Melanocyte of skin (primary cell): Measurements from ENCODE around the gene NHLRC1. TPM values are rescaled to one million over a fixed set of nuclear protein-coding genes. Genes with fewer than 3 reads are reported as not detected.

Source experiments
- total RNA-seq, 2 donors: library from RNA; depleted of rRNA; stranded (reverse); fragments of >200 nt; gene quantifications; 2 replicates each; pipeline ENCODE4 v1.2.3, GENCODE V29; 2012

Gene NHLRC1
- 1 to 10 TPM; 2.3 to 3.1 TPM for total RNA-seq

DNA sequence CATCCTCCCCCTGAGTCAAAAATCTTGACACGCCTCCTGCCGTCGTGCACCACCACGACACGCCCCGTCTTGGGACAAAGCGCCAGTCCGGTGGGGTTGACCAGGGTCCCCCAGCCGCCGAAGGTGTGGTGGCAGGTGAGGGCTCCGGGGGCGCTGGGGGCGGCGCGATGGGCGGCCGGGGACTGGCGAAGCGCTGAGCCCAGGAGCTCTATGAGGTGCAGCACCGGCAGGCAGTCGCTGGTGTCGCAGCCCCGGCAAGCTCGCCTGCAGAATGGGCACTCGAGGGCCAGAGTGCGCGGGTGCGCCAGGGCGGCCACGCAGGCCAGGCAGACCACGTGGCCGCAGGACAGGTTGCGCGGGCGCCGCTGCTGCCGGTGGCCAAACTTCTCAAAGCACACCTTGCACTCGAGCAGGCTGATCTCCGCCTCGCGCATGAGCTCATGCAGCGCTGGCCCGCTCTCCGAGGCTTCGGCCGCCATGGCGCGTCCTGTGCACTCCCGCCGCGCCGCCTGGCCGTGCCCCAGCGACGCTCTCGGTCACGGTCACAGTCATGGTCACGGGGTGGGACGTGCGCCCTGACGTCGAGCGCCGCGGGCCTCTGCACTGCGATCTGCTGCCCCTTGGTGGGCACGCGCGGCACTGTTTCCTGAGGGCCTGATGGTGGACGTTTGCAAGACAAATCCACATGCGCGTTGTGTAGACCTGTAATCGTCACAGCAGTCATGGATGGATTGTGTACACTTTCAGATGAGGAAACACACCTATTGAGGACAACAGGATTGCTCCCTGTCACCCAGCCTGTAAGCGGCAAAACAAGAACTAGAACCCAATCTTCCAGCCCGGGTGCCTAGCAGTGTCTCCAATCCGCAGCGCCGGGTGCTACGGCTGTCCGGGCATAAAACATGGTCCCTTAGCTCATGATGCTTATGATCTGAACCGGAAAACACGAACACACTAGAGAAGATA is at the start of gene NHLRC1:
Gene NHLRC1, minus strand, starts transcription at position 550 of the 966 bp plus-strand sequence. Its CDS starts 71 bp downstream, at position 479.

DNA sequence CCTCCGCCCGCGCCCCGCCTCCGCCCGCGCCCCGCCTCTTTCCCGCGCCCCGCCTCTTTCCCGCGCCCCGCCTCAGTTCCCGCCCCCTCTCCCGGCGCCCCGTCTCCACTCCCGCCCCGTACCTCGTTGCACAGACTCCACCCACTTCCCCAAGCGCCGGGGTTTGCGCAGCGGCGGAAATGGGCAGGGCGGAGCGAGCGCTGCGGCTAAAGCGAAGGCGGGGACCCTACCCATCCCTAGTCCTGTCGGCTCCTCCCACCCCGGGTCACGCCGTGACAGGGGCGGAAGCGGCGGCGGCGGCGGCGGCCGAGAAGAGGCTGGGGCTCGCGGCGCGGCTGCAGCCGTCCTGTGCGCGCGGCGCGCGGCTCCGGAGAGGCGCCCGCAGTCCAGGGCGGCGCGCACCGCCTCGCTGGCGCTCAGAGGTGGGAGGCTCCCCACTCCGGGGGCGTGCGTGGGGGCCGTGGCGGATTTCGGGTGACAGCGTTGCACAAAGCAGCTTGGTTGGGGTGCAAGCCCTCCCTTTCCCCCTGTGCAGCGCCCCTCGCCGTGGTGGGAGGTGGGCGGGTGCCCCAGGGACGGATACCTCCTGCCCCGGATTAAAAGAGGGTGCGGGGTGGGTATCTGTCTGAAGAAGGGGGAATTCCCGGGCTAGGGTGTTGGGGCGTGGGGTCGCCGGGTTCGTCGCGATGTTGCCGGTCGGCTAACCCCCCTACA is 32.8 kb upstream of the NHLRC1 start, which contains the start of gene KDM1B:
Gene KDM1B, plus strand, starts transcription at position 273 of the 714 bp plus-strand sequence. CDS start 4,474 bp downstream, outside the sequence.

DNA sequence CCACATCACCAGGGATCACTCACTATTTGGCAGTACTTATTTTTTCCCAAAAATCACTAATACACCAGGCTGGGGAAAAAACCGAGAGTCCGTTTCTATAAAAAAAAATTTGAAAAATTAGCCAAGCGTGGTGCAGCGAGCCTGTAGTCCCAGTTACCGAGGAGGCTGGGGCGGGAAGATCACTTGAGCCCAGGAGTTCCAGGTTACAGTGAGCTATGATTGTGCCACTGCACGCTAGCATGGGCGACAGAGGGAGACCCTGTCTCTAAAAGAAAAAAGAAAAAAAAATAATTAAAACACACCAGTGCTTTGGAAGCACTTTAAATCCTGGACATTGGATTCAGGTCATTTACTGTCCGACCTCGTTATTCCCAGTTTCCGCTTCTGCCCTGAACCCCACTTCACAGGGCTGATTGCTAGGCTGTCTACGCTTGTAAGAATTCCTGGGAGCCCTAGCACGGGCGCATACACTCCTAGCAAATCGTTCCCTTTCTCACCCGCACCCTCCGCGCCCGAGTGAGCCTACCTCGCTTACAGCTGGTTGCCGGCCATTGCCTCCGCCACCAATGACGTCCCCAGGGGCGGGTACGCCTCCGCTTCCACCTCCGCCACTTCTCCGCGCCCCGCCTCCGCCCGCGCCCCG is 32.2 kb upstream of the NHLRC1 start, which contains the start of gene TPMT:
Gene TPMT, minus strand, starts transcription at position 571 of the 643 bp plus-strand sequence. CDS start 5,950 bp downstream, outside the sequence.

Other genes with a start within 250 kb of the NHLRC1 start
- gene KIF13A, start 135.0 kb downstream of the NHLRC1 start, total RNA-seq, result 10 to 100 TPM; 32.0 to 65.7 TPM
- 10 to 100 TPM; 19.3 to 22.0 TPM for gene TPMT, start 32.4 kb upstream of the NHLRC1 start, total RNA-seq
- 10 to 100 TPM; 19.3 to 20.0 TPM for gene KDM1B, start 32.7 kb upstream of the NHLRC1 start, total RNA-seq
- 10 to 100 TPM; 50.9 to 73.3 TPM for gene DEK, start 141.9 kb upstream of the NHLRC1 start, total RNA-seq